GM12878 (cell line): ENCODE measurements around the gene CIP2A. TPM values are rescaled to one million over a fixed set of nuclear protein-coding genes. Genes with fewer than 3 reads are reported as not detected.

ENCODE experiments used
- ATAC-seq: fragments of 200-7000 bp; cut with Tn5 transposase; 3 replicates; pipeline ENCODE4 v1.9.1; 2020; ENCODE audit warnings: mild to moderate bottlenecking, moderate library complexity
- BruUV-seq: library from RNA; stranded (reverse); fragments of 400-500 nt; replicated peaks from 2 replicates; lab custom pipeline; 2021; lab: Mats Ljungman, UMichigan
- CTCF ChIA-PET: fragments of 300-600 bp; sonication (Branson Sonifier 250); formaldehyde crosslinking; extraction: SDS; loops from one replicate; lab custom pipeline; 2021; ENCODE audit warnings: inconsistent platforms; lab: Yijun Ruan, JAX
- POLR2A ChIA-PET: fragments of 350-600 bp; formaldehyde crosslinking; extraction: SDS; loops from one replicate; lab custom pipeline; 2021; ENCODE audit warnings: inconsistent platforms; lab: Charles Lee
- RAD21 ChIA-PET: fragments of 300-600 bp; sonication (Branson Sonifier 250); formaldehyde crosslinking; loops from one replicate; lab custom pipeline; 2023; ENCODE audit warnings: antibody characterized with exemption; ENCODE audit not compliant: unreplicated experiment; lab: Charles Lee
- SMC1A ChIA-PET: fragments of 300-600 bp; sonication (Branson Sonifier 250); formaldehyde crosslinking; loops from one replicate; lab custom pipeline; 2023; ENCODE audit not compliant: unreplicated experiment, uncharacterized antibody; lab: Charles Lee
- DNase-seq: peaks from one replicate; pipeline ENCODE4 v3.0.0-alpha.2; 2011; ENCODE audit warnings: low read depth, low spot score
- FAIRE-seq: peaks from 3 replicates; lab custom pipeline; 2011; peaks lifted over from hg19 to GRCh38; lab: Jason Lieb, UNC
- H2AFZ ChIP-seq: 2 replicates; pipeline ENCODE4 v1.6.0; 2011; ENCODE audit warnings: low read depth, low read length, control low read depth; ENCODE audit not compliant: control insufficient read depth
- H3K27ac ChIP-seq: 2 replicates; pipeline ENCODE4 v1.5.1; 2011; ENCODE audit warnings: control low read depth; ENCODE audit not compliant: control insufficient read depth, insufficient read depth
- H3K27me3 ChIP-seq, 2 experiments: replicated peaks in 1 of 2; 2 replicates each; pipeline versions ENCODE4 v1.6.0 to v1.6.1; 2011; ENCODE audit warnings: low read length in 1 of 2; ENCODE audit not compliant: control insufficient read depth in 2 of 2, insufficient read depth in 2 of 2
- H3K36me3 ChIP-seq, 2 experiments: 2 replicates each; pipeline ENCODE4 v1.5.1; 2011; ENCODE audit warnings: low read length in 1 of 2; ENCODE audit not compliant: control insufficient read depth in 2 of 2, insufficient read depth in 2 of 2
- H3K4me1 ChIP-seq: 2 replicates; pipeline ENCODE4 v1.6.1; 2011; ENCODE audit warnings: mild to moderate bottlenecking, low read length, moderate library complexity, mixed read lengths; ENCODE audit not compliant: control insufficient read depth, insufficient read depth
- H3K4me2 ChIP-seq: 2 replicates; pipeline ENCODE4 v1.6.0; 2011; ENCODE audit warnings: control low read depth; ENCODE audit not compliant: control insufficient read depth, insufficient read depth
- H3K4me3 ChIP-seq: fragments of 200-600 bp; sonication (generic); 2 replicates; pipeline ENCODE4 v1.5.1; 2016
- H3K79me2 ChIP-seq: 2 replicates; pipeline ENCODE4 v1.6.0; 2011; ENCODE audit warnings: low read length; ENCODE audit not compliant: control insufficient read depth, insufficient read depth
- H3K9ac ChIP-seq: 2 replicates; pipeline ENCODE4 v1.8.0; 2011; ENCODE audit warnings: low read length, control low read depth, mixed read lengths; ENCODE audit not compliant: control insufficient read depth, insufficient read depth
- H3K9me3 ChIP-seq: replicated peaks from 3 replicates; pipeline ENCODE4 v1.5.1; 2011; ENCODE audit warnings: mild to moderate bottlenecking, low read length; ENCODE audit not compliant: control insufficient read depth, insufficient read depth
- H4K20me1 ChIP-seq: 2 replicates; pipeline ENCODE4 v1.6.0; 2011; ENCODE audit not compliant: control insufficient read depth, insufficient read depth
- E2F8 ChIP-seq: fragments of 450-650 bp; IDR thresholded peaks from 2 replicates; pipeline ENCODE4 v1.6.1; 2018; ENCODE audit warnings: mild to moderate bottlenecking, low read depth, moderate library complexity; ENCODE audit not compliant: partially characterized antibody
- EED ChIP-seq: sonication (generic); IDR thresholded peaks from 2 replicates; pipeline ENCODE4 v1.6.1; 2016; ENCODE audit warnings: antibody characterized with exemption, low read depth
- EZH2 ChIP-seq: IDR thresholded peaks from 2 replicates; pipeline ENCODE4 v1.6.1; 2012; ENCODE audit warnings: low read depth, mild to moderate bottlenecking, control low read depth, inconsistent platforms, low read length, borderline replicate concordance; ENCODE audit not compliant: control insufficient read depth
- HDAC2 ChIP-seq: fragments of 200-600 bp; sonication (generic); IDR thresholded peaks from 2 replicates; pipeline ENCODE4 v1.6.1; 2017
- MYB ChIP-seq: fragments of 150-350 bp; IDR thresholded peaks from 2 replicates; pipeline ENCODE4 v1.6.1; 2014; ENCODE audit warnings: mild to moderate bottlenecking, low read depth, low read length, borderline replicate concordance
- NFXL1 ChIP-seq: fragments of 450-650 bp; IDR thresholded peaks from 2 replicates; pipeline ENCODE4 v1.6.1; 2017; ENCODE audit warnings: antibody characterized with exemption, mild to moderate bottlenecking, borderline replicate concordance
- RELA ChIP-seq: fragments of 450-650 bp; IDR thresholded peaks from 2 replicates; pipeline ENCODE4 v1.8.0; 2014; ENCODE audit warnings: borderline replicate concordance; ENCODE audit not compliant: partially characterized antibody
- SIN3A ChIP-seq: IDR thresholded peaks from 2 replicates; pipeline ENCODE4 v1.6.1; 2012; ENCODE audit warnings: low read depth, low read length, improper control_type of control experiment
- YBX1 ChIP-seq: fragments of 450-650 bp; IDR thresholded peaks from 2 replicates; pipeline ENCODE4 v1.6.1; 2016; ENCODE audit warnings: antibody characterized with exemption
- WGBS: methylation state at CpG from one replicate; pipeline ENCODE4 v1.1.6; 2016; ENCODE audit warnings: low lambda C conversion rate; ENCODE audit not compliant: insufficient replicate concordance, insufficient coverage; ENCODE audit errors: missing lambda C conversion rate; 5-methylcytosine and 5-hydroxymethylcytosine counted together
- in situ Hi-C: fragments of 300-500 bp; cut with MboI; formaldehyde crosslinking; loops from 9 replicates; pipeline ENCODE4 v1.14.3; 2018; ENCODE audit warnings: mixed read lengths
- intact Hi-C: fragments of 100-400 bp; cut with micrococcal nuclease; formaldehyde crosslinking; loops from one replicate; pipeline ENCODE4 v1.14.2; 2022; ENCODE audit not compliant: unreplicated experiment
- polyA plus RNA-seq, 11 experiments: library from polyadenylated mRNA; depleted of rRNA in 4 of 11; unstranded in 6 of 11; stranded (reverse) in 5 of 11; fragments of >200 nt; fragmentation: Nextera tagmentation in 4 of 11; fragmentation: Illumina TruSeq in 1 of 11; extraction: Ambion mirVana in 4 of 11; extraction: Trizol in 1 of 11; gene quantifications; 1 replicate in 1 of 11; 2 replicates in 10 of 11; pipeline versions ENCODE4 v1.2.1 to v1.2.3, GENCODE V29; 2011 to 2016; ENCODE audit warnings: inconsistent platforms in 2 of 11, missing spikeins in 2 of 11, low read depth in 1 of 11
- total RNA-seq, 4 experiments: library from RNA; depleted of rRNA in 3 of 4; stranded (reverse); fragments of >200 nt in 3 of 4; fragmentation: Illumina TruSeq in 1 of 4; extraction: Trizol in 1 of 4; gene quantifications; 2 replicates each; pipeline versions ENCODE4 v1.2.1 to v1.2.3, GENCODE V29; 2013 to 2021
- TF ChIP-seq, protein P1 (sequence below): fragments of 450-650 bp; IDR thresholded peaks from 2 replicates; pipeline ENCODE4 v1.6.1; 2016; ENCODE audit warnings: mild to moderate bottlenecking
- TF ChIP-seq, protein P2 (sequence below): fragments of 450-650 bp; IDR thresholded peaks from 2 replicates; pipeline ENCODE4 v1.6.1; 2017; ENCODE audit warnings: mild to moderate bottlenecking, low read depth, inconsistent platforms; ENCODE audit not compliant: poor library complexity, severe bottlenecking

Gene CIP2A
- total and polyA plus RNA-seq, 10 of the 15 experiments (the other 5 are each of a cell fraction or from before 2014, with no cell fraction given): 12.5 to 29.7 (median 26.5) TPM

DNA sequence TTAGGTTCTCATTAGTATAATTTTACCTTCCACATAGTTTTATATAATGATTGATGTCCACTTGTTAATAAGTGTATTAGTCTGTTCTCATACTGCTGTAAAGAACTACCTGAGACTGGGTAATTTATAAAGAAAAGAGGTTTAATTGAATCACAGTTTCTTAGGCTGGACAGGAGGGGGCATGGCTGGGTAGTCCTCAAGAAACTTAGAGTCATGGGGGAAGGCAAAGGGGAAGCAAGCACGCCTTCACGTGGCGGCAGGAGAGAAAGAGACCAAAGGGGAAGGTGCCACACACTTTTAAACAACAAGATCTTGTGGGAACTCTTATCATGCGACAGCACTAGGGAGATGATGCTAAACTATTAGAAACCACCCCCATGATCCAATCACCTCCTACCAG is 19.5 kb upstream of the CIP2A start:
- H4K20me1 ChIP-seq: no peaks in the 10 kb centered on the region
- no peaks in the 10 kb centered on the region for H3K9me3 ChIP-seq
- no peak for ATAC-seq
- peaks cover 0 to 4% of the 10 kb centered on the region in 2 experiments; a peak in 1 of 4 replicates for H3K36me3 ChIP-seq
- ChIA-PET RAD21 (no interaction called here), POLR2A (no interaction called here), CTCF (no interaction called here), SMC1A (no interaction called here)
- DNase-seq: no peak
- WGBS: 97% methylated on average over 4 of the region's 4 CpGs
- H3K4me3 ChIP-seq: no peak overlapping the region
- in situ Hi-C loops (no loop called here), intact Hi-C loops (no loop called here)
- BruUV-seq: no TSS peak
- H2AFZ ChIP-seq: no peak overlapping the region
- H3K27me3 ChIP-seq: no peaks in the 10 kb centered on the region
- peaks cover 3% of the 10 kb centered on the region; the same call in 1 of the 2 replicates for H3K4me1 ChIP-seq
- no peak overlapping the region for H3K9ac ChIP-seq
- FAIRE-seq: no peak
- no peak overlapping the region for H3K27ac ChIP-seq
- H3K4me2 ChIP-seq: no peak overlapping the region
- TF ChIP-seq RELA (no peak), SIN3A (no peak)
- TF ChIP-seq, protein P1, sequence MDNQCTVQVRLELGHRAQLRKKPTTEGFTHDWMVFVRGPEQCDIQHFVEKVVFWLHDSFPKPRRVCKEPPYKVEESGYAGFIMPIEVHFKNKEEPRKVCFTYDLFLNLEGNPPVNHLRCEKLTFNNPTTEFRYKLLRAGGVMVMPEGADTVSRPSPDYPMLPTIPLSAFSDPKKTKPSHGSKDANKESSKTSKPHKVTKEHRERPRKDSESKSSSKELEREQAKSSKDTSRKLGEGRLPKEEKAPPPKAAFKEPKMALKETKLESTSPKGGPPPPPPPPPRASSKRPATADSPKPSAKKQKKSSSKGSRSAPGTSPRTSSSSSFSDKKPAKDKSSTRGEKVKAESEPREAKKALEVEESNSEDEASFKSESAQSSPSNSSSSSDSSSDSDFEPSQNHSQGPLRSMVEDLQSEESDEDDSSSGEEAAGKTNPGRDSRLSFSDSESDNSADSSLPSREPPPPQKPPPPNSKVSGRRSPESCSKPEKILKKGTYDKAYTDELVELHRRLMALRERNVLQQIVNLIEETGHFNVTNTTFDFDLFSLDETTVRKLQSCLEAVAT: no peak
- H3K79me2 ChIP-seq: no peaks in the 10 kb centered on the region

DNA sequence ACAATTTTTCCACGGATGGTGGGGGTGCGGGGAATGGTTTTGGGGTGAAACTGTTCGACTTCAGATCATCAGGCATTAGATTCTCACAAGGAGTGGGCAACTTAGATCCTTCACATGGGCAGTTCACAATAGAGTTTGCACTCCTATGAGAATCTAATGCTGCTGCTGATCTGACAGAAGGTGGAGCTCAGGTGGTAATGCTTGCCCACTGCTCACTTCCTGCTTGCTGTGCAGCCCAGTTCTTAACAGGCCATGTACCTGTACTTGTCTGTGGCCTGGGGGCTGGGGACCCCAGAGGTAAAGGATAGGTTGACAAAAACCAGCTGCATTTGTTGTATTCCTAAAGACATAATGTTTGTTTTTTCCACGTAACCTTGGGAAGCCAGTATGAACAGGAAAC is 16.3 kb upstream of the CIP2A start:
- H3K4me2 ChIP-seq: no peak overlapping the region
- ChIA-PET CTCF (no interaction called here), RAD21 (interaction anchor here (1.3 kb wide), 1 partner anchor 12 kb away, joined by 3 read pairs; no protein-coding TSS in a partner anchor), SMC1A (interaction anchor here (0.7 to 1.3 kb wide), 3 partner anchors 10 to 21 kb away, joined by 3 to 4 read pairs (median 3); no protein-coding TSS in a partner anchor), POLR2A (interaction anchor here (2.3 kb wide), 1 partner anchor 16 kb away, joined by 5 read pairs; the partner anchor contains the start of genes CIP2A and DZIP3)
- H3K79me2 ChIP-seq: no peaks in the 10 kb centered on the region
- intact Hi-C loops: no loop called here
- BruUV-seq: no TSS peak
- peaks cover 3% of the 10 kb centered on the region for H3K9me3 ChIP-seq
- peaks cover 9% of the 10 kb centered on the region for H3K4me1 ChIP-seq
- H3K27ac ChIP-seq: no peak overlapping the region
- H3K36me3 ChIP-seq: no peaks in the 10 kb centered on the region; a peak in 1 of 4 replicates
- no peaks in the 10 kb centered on the region; the same call in 1 of the 2 replicates for H4K20me1 ChIP-seq
- FAIRE-seq: no peak
- no peak for DNase-seq
- H2AFZ ChIP-seq: no peak overlapping the region
- ATAC-seq: no peak
- in situ Hi-C loops: no loop called here
- no peak overlapping the region for H3K4me3 ChIP-seq
- H3K9ac ChIP-seq: no peak overlapping the region
- 82% methylated on average over 4 of the region's 4 CpGs for WGBS
- H3K27me3 ChIP-seq: no peaks in the 10 kb centered on the region
- TF ChIP-seq MYB (no peak), EED (no peak), E2F8 (no peak), YBX1 (no peak), NFXL1 (no peak), EZH2 (no peak), HDAC2 (no peak)
- TF ChIP-seq, protein P2, sequence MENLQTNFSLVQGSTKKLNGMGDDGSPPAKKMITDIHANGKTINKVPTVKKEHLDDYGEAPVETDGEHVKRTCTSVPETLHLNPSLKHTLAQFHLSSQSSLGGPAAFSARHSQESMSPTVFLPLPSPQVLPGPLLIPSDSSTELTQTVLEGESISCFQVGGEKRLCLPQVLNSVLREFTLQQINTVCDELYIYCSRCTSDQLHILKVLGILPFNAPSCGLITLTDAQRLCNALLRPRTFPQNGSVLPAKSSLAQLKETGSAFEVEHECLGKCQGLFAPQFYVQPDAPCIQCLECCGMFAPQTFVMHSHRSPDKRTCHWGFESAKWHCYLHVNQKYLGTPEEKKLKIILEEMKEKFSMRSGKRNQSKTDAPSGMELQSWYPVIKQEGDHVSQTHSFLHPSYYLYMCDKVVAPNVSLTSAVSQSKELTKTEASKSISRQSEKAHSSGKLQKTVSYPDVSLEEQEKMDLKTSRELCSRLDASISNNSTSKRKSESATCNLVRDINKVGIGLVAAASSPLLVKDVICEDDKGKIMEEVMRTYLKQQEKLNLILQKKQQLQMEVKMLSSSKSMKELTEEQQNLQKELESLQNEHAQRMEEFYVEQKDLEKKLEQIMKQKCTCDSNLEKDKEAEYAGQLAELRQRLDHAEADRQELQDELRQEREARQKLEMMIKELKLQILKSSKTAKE: no peak
